ENCODE measurements around the gene DND1.

DNA sequence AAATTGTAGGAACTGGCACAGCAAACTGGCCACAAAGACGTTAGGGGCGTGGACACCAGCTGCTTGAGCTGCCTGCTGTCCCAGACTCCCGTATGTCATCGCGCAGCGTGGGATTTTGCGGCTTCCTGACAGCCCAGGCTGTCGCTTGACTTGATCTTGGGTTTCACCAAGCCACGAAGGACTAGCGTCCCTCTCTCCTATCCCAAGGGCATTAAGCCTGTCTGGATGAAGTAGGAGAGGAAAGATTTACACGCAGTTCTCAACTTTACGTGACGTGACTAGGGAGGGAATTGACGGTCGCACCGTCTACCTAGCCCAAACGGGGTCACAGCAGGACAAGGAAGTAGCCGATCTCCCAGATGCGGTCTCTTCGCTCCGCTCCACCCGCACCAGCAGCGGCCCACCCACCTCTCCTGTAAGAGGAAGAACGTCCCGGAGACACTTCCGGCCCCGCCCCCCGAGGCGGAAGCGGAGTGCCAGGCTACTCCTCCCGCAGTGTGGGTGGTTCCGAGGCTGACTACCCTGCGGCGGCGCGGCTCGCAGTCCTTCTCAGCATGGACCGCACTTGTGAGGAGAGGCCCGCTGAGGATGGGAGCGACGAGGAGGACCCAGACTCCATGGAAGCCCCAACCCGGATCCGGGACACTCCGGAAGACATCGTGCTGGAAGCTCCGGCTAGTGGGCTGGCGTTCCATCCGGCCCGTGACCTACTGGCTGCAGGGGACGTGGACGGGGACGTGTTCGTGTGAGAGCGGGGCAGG is 8.8 kb downstream of the DND1 start, which contains the start of gene WDR55:
- TF ChIP-seq, protein P1, sequence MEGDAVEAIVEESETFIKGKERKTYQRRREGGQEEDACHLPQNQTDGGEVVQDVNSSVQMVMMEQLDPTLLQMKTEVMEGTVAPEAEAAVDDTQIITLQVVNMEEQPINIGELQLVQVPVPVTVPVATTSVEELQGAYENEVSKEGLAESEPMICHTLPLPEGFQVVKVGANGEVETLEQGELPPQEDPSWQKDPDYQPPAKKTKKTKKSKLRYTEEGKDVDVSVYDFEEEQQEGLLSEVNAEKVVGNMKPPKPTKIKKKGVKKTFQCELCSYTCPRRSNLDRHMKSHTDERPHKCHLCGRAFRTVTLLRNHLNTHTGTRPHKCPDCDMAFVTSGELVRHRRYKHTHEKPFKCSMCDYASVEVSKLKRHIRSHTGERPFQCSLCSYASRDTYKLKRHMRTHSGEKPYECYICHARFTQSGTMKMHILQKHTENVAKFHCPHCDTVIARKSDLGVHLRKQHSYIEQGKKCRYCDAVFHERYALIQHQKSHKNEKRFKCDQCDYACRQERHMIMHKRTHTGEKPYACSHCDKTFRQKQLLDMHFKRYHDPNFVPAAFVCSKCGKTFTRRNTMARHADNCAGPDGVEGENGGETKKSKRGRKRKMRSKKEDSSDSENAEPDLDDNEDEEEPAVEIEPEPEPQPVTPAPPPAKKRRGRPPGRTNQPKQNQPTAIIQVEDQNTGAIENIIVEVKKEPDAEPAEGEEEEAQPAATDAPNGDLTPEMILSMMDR (IDR thresholded peaks at IDR 0.05 in 8 of 11, conservative IDR thresholded peaks at IDR 0.05 in 3 of 11), result peak in 1 of 11 experiments; percentile 38
- peak in 2 of 3 donors; percentile 14 to 18 for TF ChIP-seq POLR2A (IDR thresholded peaks at IDR 0.05)
